Skeletal muscle tissue (tissue), 4 donors: ENCODE results near the gene MORC3. TPM values are rescaled to one million over a fixed set of nuclear protein-coding genes. Genes with fewer than 3 reads are reported as not detected.
"Not testable (repeated sequence)": the region's sequence is repeated elsewhere in the genome, so short reads cannot be mapped to it uniquely, and the experiment has no call there.

Source experiments
- H3K27ac ChIP-seq: one replicate; pipeline ENCODE4 v1.7.0; 2013; ENCODE audit warnings: mild to moderate bottlenecking, low read depth, low read length, inconsistent platforms
- H3K27me3 ChIP-seq, 3 donors: one replicate each; pipeline ENCODE4 v1.7.0; 2013; ENCODE audit warnings: low read length in 3 of 3; ENCODE audit not compliant: control insufficient read depth in 3 of 3, insufficient read depth in 3 of 3
- H3K36me3 ChIP-seq, 3 donors: one replicate each; pipeline ENCODE4 v1.7.0; 2013; ENCODE audit warnings: low read length in 3 of 3; ENCODE audit not compliant: control insufficient read depth in 3 of 3, insufficient read depth in 3 of 3
- H3K4me1 ChIP-seq, 3 donors: one replicate each; pipeline ENCODE4 v1.7.0; 2013; ENCODE audit warnings: low read length in 3 of 3, mild to moderate bottlenecking in 3 of 3; ENCODE audit not compliant: control insufficient read depth in 3 of 3, insufficient read depth in 3 of 3
- H3K4me3 ChIP-seq, 3 donors: one replicate each; pipeline ENCODE4 v1.7.0; 2013; ENCODE audit warnings: low read length in 3 of 3
- H3K9ac ChIP-seq, 3 donors: one replicate each; pipeline ENCODE4 v1.7.0; 2013; ENCODE audit warnings: low read length in 3 of 3, mild to moderate bottlenecking in 3 of 3, moderate library complexity in 2 of 3, low read depth in 1 of 3
- H3K9me3 ChIP-seq, 3 donors: one replicate each; pipeline ENCODE4 v1.7.0; 2013; ENCODE audit warnings: low read length in 3 of 3; ENCODE audit not compliant: control insufficient read depth in 3 of 3
- total RNA-seq: library from RNA; depleted of rRNA; stranded (reverse); fragments of >200 nt; gene quantifications from one replicate; pipeline ENCODE4 v1.2.3, GENCODE V29; 2014
- donor health status: Osteomylitis.

The MORC3 gene
- total RNA-seq, 1 donor from 2014 or later: 104 TPM

DNA sequence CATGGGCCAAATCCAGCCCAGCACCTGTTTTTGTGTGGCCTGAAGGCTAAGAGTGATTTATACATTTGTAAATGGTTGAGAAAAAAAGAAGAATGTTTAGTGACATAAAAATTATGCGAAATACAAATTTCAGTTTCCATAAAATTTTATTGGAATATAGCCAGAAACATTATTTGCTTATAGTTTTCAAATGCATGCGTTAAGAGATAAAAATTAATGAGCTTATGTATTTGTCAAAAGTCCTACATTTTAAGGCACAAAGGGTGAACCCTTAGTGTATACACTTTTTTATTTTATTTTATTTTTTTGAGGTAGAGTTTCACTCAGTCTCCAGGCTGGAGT, 2.1 kb downstream of the MORC3 start:
- Histone ChIP-seq H3K4me3 (peak overlapping the region; percentile 74 to 94 (median 83)), H3K27me3 (no peaks in the 10 kb centered on the region), H3K9me3 (no peaks in the 10 kb centered on the region), H3K36me3 (no peaks in the 10 kb centered on the region), H3K27ac (peak overlapping the region; percentile 97), H3K4me1 (peaks cover 18 to 30% (median 19%) of the 10 kb centered on the region in 3 donors), H3K9ac (peak overlapping the region; percentile 84 to 91 (median 89))

DNA sequence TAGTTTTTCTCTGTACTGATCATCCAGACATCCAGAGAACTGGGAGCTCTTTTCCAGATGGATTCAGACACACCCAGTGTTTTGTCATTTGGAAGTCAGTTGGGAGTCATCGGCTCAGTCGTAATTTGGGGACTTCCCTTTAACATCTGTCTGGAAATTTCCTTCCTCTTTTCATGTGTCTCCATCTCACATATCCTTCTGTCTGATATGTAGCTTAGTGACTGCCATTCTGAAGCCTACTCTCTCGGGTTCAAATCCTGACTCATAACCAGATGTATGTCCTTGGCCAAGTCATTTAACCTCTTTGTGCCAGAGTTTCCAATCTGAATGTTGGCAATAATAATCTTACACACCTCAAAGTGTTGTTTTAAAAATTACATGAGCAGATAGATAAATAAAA, 3.0 kb downstream of the MORC3 start:
- Histone ChIP-seq H3K9me3 (no peaks in the 10 kb centered on the region), H3K27ac (peak overlapping the region; percentile 97), H3K9ac (no peak overlapping the region), H3K27me3 (no peaks in the 10 kb centered on the region), H3K4me3 (no peak overlapping the region), H3K4me1 (peaks cover 18 to 34% (median 19%) of the 10 kb centered on the region in 3 donors), H3K36me3 (no peaks in the 10 kb centered on the region)

DNA sequence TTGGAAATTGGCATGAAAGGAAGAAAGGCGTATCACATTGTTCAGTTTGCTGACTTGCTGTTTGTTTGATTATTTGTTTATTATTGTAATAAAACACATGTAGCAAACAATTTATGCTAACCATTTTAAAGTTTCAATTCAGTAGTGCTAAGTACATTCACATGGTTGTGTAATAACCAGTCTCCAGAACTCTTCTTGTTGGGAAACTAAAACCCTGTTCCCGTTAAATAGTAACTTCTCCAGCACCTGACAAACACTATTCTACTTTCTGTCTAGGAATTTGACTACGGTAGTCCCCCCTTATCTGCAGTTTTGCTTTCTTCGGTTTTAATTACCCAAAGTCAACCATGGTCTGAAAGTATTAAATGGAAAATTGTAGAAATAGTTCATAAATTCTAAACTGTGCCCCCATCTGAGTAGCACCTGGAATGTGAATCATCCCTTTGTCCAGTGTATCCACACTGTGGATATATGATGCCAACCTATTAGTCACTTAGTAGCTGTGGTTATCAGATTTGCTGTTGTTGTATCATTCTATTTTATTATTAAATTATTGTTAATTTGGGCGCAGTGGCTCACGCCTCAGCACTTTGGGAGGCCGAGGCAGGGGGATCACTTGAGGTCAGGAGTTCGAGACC, 5.5 kb downstream of the MORC3 start:
- H3K4me1 ChIP-seq: peaks cover 21 to 40% (median 28%) of the 10 kb centered on the region in 3 donors
- no peaks in the 10 kb centered on the region for H3K27me3 ChIP-seq
- H3K9ac ChIP-seq: peak overlapping the region in 1 of 3 donors; percentile 38
- no peaks in the 10 kb centered on the region for H3K36me3 ChIP-seq
- no peak overlapping the region for H3K4me3 ChIP-seq
- no peaks in the 10 kb centered on the region for H3K9me3 ChIP-seq
- peak overlapping the region; percentile 97 for H3K27ac ChIP-seq

GRCh38 chr21:36330904-36331303, 10.9 kb downstream of the MORC3 start:
- peaks cover 12 to 27% (median 16%) of the 10 kb centered on the region in 3 donors for H3K4me1 ChIP-seq

DNA sequence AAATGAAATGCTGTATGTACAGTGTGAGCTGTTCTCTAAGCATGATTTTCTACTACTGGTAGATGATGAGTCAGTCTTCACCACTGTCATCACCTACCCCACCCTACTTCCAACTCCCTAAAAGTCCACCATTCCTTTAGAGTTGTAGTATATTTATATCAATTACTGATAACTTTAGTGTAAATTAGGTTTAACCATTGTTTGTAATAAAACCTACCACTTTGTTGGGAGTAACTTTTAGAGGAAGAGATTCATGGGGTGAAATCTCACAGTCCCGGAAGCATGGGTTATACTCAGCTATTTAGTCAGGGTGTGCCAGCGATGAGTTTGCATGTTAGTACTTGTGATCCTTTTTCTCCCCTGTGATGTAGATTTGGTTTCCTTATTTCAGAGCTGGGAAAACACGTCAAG, 17.1 kb downstream of the MORC3 start:
- Histone ChIP-seq H3K27ac (no peak overlapping the region), H3K36me3 (peaks cover 15 to 31% (median 29%) of the 10 kb centered on the region in 3 donors)

More at GRCh38 chr21:36330904-36331303, 10.9 kb downstream of the MORC3 start:
- Histone ChIP-seq H3K9ac (no peak overlapping the region), H3K27ac (no peak overlapping the region), H3K4me3 (no peak overlapping the region), H3K27me3 (no peaks in the 10 kb centered on the region), H3K9me3 (no peaks in the 10 kb centered on the region), H3K36me3 (peaks cover 0 to 7% (median 0%) of the 10 kb centered on the region in 3 donors)

GRCh38 chr21:36338975-36339374, 19.0 kb downstream of the MORC3 start:
- Histone ChIP-seq H3K27me3 (no peaks in the 10 kb centered on the region), H3K27ac (no peak overlapping the region), H3K9me3 (no peaks in the 10 kb centered on the region), H3K9ac (no peak overlapping the region), H3K36me3 (peaks cover 15 to 40% (median 33%) of the 10 kb centered on the region in 3 donors), H3K4me1 (no peaks in the 10 kb centered on the region), H3K4me3 (no peak overlapping the region)

More for the DNA sequence above, 17.1 kb downstream of the MORC3 start:
- Histone ChIP-seq H3K9me3 (no peaks in the 10 kb centered on the region), H3K4me1 (peaks cover 5 to 10% (median 9%) of the 10 kb centered on the region in 3 donors), H3K4me3 (no peak overlapping the region), H3K27me3 (no peaks in the 10 kb centered on the region), H3K9ac (no peak overlapping the region)

- H3K27me3 ChIP-seq, H3K9me3 ChIP-seq, H3K27ac ChIP-seq, H3K4me3 ChIP-seq, H3K9ac ChIP-seq, H3K4me1 ChIP-seq: not testable (repeated sequence)
- H3K36me3 ChIP-seq: peaks cover 26 to 65% (median 59%) of the 10 kb centered on the region in 3 donors
These were observed 22.6 kb downstream of the MORC3 start for GRCh38 chr21:36342581-36342980.

DNA sequence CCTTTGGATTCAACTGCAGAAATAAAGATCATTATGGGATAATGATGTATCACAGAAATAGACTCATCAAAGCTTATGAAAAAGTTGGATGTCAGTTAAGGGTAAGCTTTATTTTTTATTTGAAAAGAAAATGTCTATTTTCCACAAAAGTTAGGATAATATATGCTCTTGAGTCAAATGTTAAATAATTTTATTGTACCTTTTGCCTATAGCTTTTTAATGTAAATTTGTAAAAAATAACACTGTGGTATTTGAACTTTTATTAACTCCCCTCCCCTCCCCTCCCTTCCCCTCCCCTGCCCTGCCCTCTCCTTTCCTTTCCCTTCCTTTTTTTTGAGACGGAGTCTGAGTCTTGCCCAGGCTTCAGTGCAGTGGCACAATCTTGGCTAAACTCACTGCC, 24.9 kb downstream of the MORC3 start:
- Histone ChIP-seq H3K9ac (no peak overlapping the region), H3K36me3 (peaks cover 20 to 66% (median 57%) of the 10 kb centered on the region in 3 donors), H3K4me3 (no peak overlapping the region), H3K9me3 (no peaks in the 10 kb centered on the region), H3K27ac (no peak overlapping the region), H3K4me1 (no peaks in the 10 kb centered on the region), H3K27me3 (no peaks in the 10 kb centered on the region)

- no peaks in the 10 kb centered on the region for H3K4me1 ChIP-seq
- no peaks in the 10 kb centered on the region for H3K9me3 ChIP-seq
These were observed 27.4 kb downstream of the MORC3 start for GRCh38 chr21:36347278-36347961.

GRCh38 chr21:36347962-36348328, 27.9 kb downstream of the MORC3 start:
- Histone ChIP-seq H3K36me3 (peaks cover 18 to 51% (median 51%) of the 10 kb centered on the region in 3 donors), H3K9ac (no peak overlapping the region), H3K9me3 (no peaks in the 10 kb centered on the region), H3K4me3 (no peak overlapping the region), H3K27me3 (no peaks in the 10 kb centered on the region), H3K4me1 (no peaks in the 10 kb centered on the region), H3K27ac (no peak overlapping the region)

More at GRCh38 chr21:36347278-36347961, 27.4 kb downstream of the MORC3 start:
- Histone ChIP-seq H3K27me3 (no peaks in the 10 kb centered on the region), H3K27ac (no peak overlapping the region), H3K36me3 (peaks cover 18 to 52% (median 49%) of the 10 kb centered on the region in 3 donors), H3K9ac (no peak overlapping the region), H3K4me3 (no peak overlapping the region)
